B cell (primary cell): ENCODE measurements around the gene CEP112. TPM values are rescaled to one million over a fixed set of nuclear protein-coding genes. Genes with fewer than 3 reads are reported as not detected.

Experiments used
- ATAC-seq: fragments of 200-7000 bp; cut with Tn5 transposase; one replicate; pipeline ENCODE4 v1.10.0; 2021; ENCODE audit warnings: low read depth, mild to moderate bottlenecking, moderate number of reproducible peaks, moderate library complexity
- CTCF ChIA-PET: fragments of 350-600 bp; sonication (Branson Sonifier 250); formaldehyde crosslinking; loops from one replicate; lab custom pipeline; 2021; ENCODE audit warnings: antibody characterized with exemption, inconsistent platforms; lab: Charles Lee
- POLR2A ChIA-PET: fragments of 350-600 bp; sonication (Branson Sonifier 250); formaldehyde crosslinking; loops from one replicate; lab custom pipeline; 2021; ENCODE audit warnings: antibody characterized with exemption; lab: Charles Lee
- DNase-seq: peaks from one replicate; pipeline ENCODE4 v3.0.0; 2013
- H2AFZ ChIP-seq: 2 replicates; pipeline ENCODE4 v1.6.1; 2012; ENCODE audit warnings: mild to moderate bottlenecking, low read depth, low read length; ENCODE audit not compliant: insufficient read depth, poor library complexity, severe bottlenecking
- H3K27ac ChIP-seq, 2 donors: 1 replicate in 1 of 2; 2 replicates in 1 of 2; pipeline ENCODE4 v1.5.1; 2012 to 2013; ENCODE audit warnings: low read length in 2 of 2, mild to moderate bottlenecking in 2 of 2, moderate library complexity in 1 of 2
- H3K27me3 ChIP-seq, 4 experiments: fragments of 200-600 bp in 1 of 4; sonication (generic) in 1 of 4; replicated peaks in 1 of 4; 1 replicate in 2 of 4; 2 replicates in 2 of 4; pipeline versions ENCODE4 v1.6.1 to v1.7.0; 2013 to 2016; ENCODE audit warnings: low read length in 3 of 4, mild to moderate bottlenecking in 2 of 4, mixed read lengths in 1 of 4, moderate library complexity in 1 of 4; ENCODE audit not compliant: insufficient read depth in 4 of 4, control insufficient read depth in 3 of 4; ENCODE audit errors: control extremely low read depth in 1 of 4
- H3K36me3 ChIP-seq, 2 experiments: replicated peaks in 1 of 2; 1 replicate in 1 of 2; 2 replicates in 1 of 2; pipeline versions ENCODE4 v1.6.1 to v1.7.1; 2013; ENCODE audit warnings: low read length in 1 of 2; ENCODE audit not compliant: insufficient read depth in 2 of 2, control insufficient read depth in 1 of 2; ENCODE audit errors: control extremely low read depth in 1 of 2, extremely low read depth in 1 of 2
- H3K4me1 ChIP-seq, 2 donors: fragments of 200-600 bp in 1 of 2; sonication (generic) in 1 of 2; 1 replicate in 1 of 2; 2 replicates in 1 of 2; pipeline versions ENCODE4 v1.5.1 to v1.6.1; 2013 to 2017; ENCODE audit warnings: low read length in 2 of 2; ENCODE audit not compliant: control insufficient read depth in 2 of 2, insufficient read depth in 2 of 2
- H3K4me2 ChIP-seq: replicated peaks from 2 replicates; pipeline ENCODE3; 2012; ENCODE audit warnings: mild to moderate bottlenecking, low read depth, low read length; ENCODE audit not compliant: poor library complexity, severe bottlenecking
- H3K4me3 ChIP-seq, 5 experiments: fragments of 200-600 bp in 1 of 5; sonication (generic) in 1 of 5; 1 replicate in 3 of 5; 2 replicates in 2 of 5; pipeline versions ENCODE4 v1.5.1 to v1.7.0; 2011 to 2016; ENCODE audit warnings: low read length in 4 of 5, mild to moderate bottlenecking in 4 of 5, low read depth in 2 of 5, control low read depth in 1 of 5, moderate library complexity in 1 of 5; ENCODE audit not compliant: insufficient read depth in 1 of 5; ENCODE audit errors: control extremely low read depth in 1 of 5, extremely low read depth in 1 of 5
- H3K79me2 ChIP-seq: fragments of 200-600 bp; sonication (generic); one replicate; pipeline ENCODE4 v1.6.0; 2016; ENCODE audit warnings: low read length; ENCODE audit not compliant: control insufficient read depth, insufficient read depth
- H3K9ac ChIP-seq: fragments of 200-600 bp; sonication (generic); 2 replicates; pipeline ENCODE4 v1.6.1; 2017; ENCODE audit warnings: mild to moderate bottlenecking, low read length, moderate library complexity
- H3K9me3 ChIP-seq, 3 donors: one replicate each; pipeline versions ENCODE4 v1.6.1 to v1.7.1; 2013; ENCODE audit warnings: low read length in 2 of 3; ENCODE audit not compliant: control insufficient read depth in 2 of 3, insufficient read depth in 1 of 3; ENCODE audit errors: control extremely low read depth in 1 of 3
- H4K20me1 ChIP-seq: 2 replicates; pipeline ENCODE4 v1.6.0; 2012; ENCODE audit warnings: mild to moderate bottlenecking, low read length; ENCODE audit not compliant: insufficient read depth, control insufficient read depth, poor library complexity, severe bottlenecking
- H3K27ac Mint-ChIP-seq: one replicate; pipeline ENCODE4 v1.8.0; 2021; ENCODE audit warnings: mixed read lengths
- H3K27me3 Mint-ChIP-seq: one replicate; pipeline ENCODE4 v1.8.0; 2021; ENCODE audit warnings: mixed read lengths
- H3K4me1 Mint-ChIP-seq: one replicate; pipeline ENCODE4 v1.8.0; 2021; ENCODE audit warnings: mixed read lengths
- H3K4me3 Mint-ChIP-seq: one replicate; pipeline ENCODE4 v1.8.0; 2021; ENCODE audit warnings: mixed read lengths
- H3K9me3 Mint-ChIP-seq: one replicate; pipeline ENCODE4 v1.8.0; 2022; ENCODE audit warnings: mixed read lengths; ENCODE audit not compliant: insufficient read depth
- EZH2 ChIP-seq: IDR thresholded peaks from 2 replicates; pipeline ENCODE4 v1.6.1; 2012; ENCODE audit warnings: borderline replicate concordance, low read depth, mild to moderate bottlenecking, moderate library complexity, low read length; ENCODE audit not compliant: insufficient read depth, poor library complexity, severe bottlenecking
- WGBS: methylation state at CpG from one replicate; pipeline ENCODE4 v1.1.5; 2013; ENCODE audit warnings: missing lambda C conversion rate; ENCODE audit not compliant: insufficient coverage; 5-methylcytosine and 5-hydroxymethylcytosine counted together
- intact Hi-C: fragments of 100-400 bp; cut with micrococcal nuclease; formaldehyde crosslinking; loops from one replicate; pipeline ENCODE4 v1.10.0; 2022
- polyA plus RNA-seq: library from polyadenylated mRNA; depleted of rRNA; stranded (reverse); fragments of >200 nt; gene quantifications from 2 replicates; pipeline ENCODE4 v1.2.3, GENCODE V29; 2012
- total RNA-seq, 2 donors: library from RNA; stranded (reverse); fragments of 120-200 nt in 1 of 2; gene quantifications; 1 replicate in 1 of 2; 2 replicates in 1 of 2; pipeline versions ENCODE4 v1.2.3 to v1.2.4, GENCODE V29; 2013 to 2022
- TF ChIP-seq, protein P1 (sequence below): fragments of 200-600 bp; IDR thresholded peaks from one replicate; pipeline ENCODE4 v1.8.0; 2022; ENCODE audit warnings: antibody characterized with exemption, mild to moderate bottlenecking

Gene CEP112
- total and polyA plus RNA-seq, 2 donors (not counting 1 experiment from before 2014, with no cell fraction given): 0.57 to 4.6 TPM

DNA sequence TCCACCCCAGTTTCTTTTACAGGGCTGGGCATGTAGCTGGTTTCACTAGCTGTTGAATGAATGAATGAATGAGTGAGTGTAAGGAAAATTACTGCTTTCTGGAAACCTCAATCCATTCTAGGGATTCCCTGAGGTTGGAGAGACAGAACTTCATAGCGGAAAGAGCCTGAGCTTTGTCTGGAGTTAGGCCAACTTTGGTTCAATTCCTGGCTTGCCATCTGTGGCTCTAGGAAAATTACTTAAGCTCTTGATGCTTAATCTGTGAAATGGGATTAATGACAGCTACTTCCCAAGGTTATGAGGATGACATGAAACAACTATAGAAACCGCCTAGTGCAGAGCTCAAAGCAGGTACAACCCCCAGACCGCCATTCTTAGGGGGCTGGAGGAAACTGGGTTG lies 554.1 kb downstream of the CEP112 start:
- Histone ChIP-seq H2AFZ (no peak overlapping the region), H3K4me3 (no peak overlapping the region), H3K4me2 (no peak overlapping the region), H3K79me2 (no peaks in the 10 kb centered on the region), H3K27ac (no peak overlapping the region), H3K27me3 (no peaks in the 10 kb centered on the region), H4K20me1 (no peaks in the 10 kb centered on the region), H3K36me3 (no peaks in the 10 kb centered on the region), H3K4me1 (no peaks in the 10 kb centered on the region), H3K9me3 (peaks cover 0 to 4% (median 1%) of the 10 kb centered on the region in 3 donors), H3K9ac (no peak overlapping the region)
- intact Hi-C loops: no loop called here
- DNase-seq (no peak), ATAC-seq (no peak)
- H3K9me3 Mint-ChIP-seq: peaks cover 4% of the 10 kb centered on the region
- no peaks in the 10 kb centered on the region for H3K27me3 Mint-ChIP-seq
- TF ChIP-seq, protein P1, sequence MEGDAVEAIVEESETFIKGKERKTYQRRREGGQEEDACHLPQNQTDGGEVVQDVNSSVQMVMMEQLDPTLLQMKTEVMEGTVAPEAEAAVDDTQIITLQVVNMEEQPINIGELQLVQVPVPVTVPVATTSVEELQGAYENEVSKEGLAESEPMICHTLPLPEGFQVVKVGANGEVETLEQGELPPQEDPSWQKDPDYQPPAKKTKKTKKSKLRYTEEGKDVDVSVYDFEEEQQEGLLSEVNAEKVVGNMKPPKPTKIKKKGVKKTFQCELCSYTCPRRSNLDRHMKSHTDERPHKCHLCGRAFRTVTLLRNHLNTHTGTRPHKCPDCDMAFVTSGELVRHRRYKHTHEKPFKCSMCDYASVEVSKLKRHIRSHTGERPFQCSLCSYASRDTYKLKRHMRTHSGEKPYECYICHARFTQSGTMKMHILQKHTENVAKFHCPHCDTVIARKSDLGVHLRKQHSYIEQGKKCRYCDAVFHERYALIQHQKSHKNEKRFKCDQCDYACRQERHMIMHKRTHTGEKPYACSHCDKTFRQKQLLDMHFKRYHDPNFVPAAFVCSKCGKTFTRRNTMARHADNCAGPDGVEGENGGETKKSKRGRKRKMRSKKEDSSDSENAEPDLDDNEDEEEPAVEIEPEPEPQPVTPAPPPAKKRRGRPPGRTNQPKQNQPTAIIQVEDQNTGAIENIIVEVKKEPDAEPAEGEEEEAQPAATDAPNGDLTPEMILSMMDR: no peak
- no peak for TF ChIP-seq EZH2
- no peak overlapping the region for H3K4me3 Mint-ChIP-seq
- POLR2A ChIA-PET: no interaction called here
- H3K27ac Mint-ChIP-seq: no peak overlapping the region
- CTCF ChIA-PET: no interaction called here
- WGBS: 100% methylated on average over 1 of the region's 3 CpGs
- H3K4me1 Mint-ChIP-seq: no peaks in the 10 kb centered on the region

GRCh38 chr17:65634533-65634932 lies 557.4 kb downstream of the CEP112 start:
- Histone ChIP-seq H2AFZ (no peak overlapping the region), H3K4me1 (no peaks in the 10 kb centered on the region), H3K4me3 (no peak overlapping the region), H3K79me2 (no peaks in the 10 kb centered on the region), H3K36me3 (no peaks in the 10 kb centered on the region), H3K27me3 (no peaks in the 10 kb centered on the region), H3K27ac (no peak overlapping the region), H3K9me3 (no peaks in the 10 kb centered on the region), H3K4me2 (no peak overlapping the region), H3K9ac (no peak overlapping the region), H4K20me1 (no peaks in the 10 kb centered on the region)
- no peaks in the 10 kb centered on the region for H3K27me3 Mint-ChIP-seq
- 100% methylated on average over 1 of the region's 3 CpGs for WGBS
- no peak for ATAC-seq
- DNase-seq: no peak
- TF ChIP-seq, protein P1: no peak
- no peak for TF ChIP-seq EZH2
- no peaks in the 10 kb centered on the region for H3K4me1 Mint-ChIP-seq
- no peak overlapping the region for H3K27ac Mint-ChIP-seq
- intact Hi-C loops: no loop called here
- POLR2A ChIA-PET: no interaction called here
- no peaks in the 10 kb centered on the region for H3K9me3 Mint-ChIP-seq
- no peak overlapping the region for H3K4me3 Mint-ChIP-seq
- CTCF ChIA-PET: no interaction called here
